Stomach (tissue), 4 donors: ENCODE measurements around the gene SPIN1.

Experiments
- POLR2A ChIP-seq, 4 donors: fragments of 450-650 bp; IDR thresholded peaks; one replicate each; pipeline ENCODE4 v1.6.1; 2016; ENCODE audit warnings: antibody characterized with exemption in 4 of 4, control low read depth in 2 of 4, mild to moderate bottlenecking in 1 of 4, moderate library complexity in 1 of 4
- TF ChIP-seq, protein P1 (sequence below), 7 experiments: fragments of 450-650 bp in 4 of 7; fragments of 200-600 bp in 3 of 7; sonication (generic) in 3 of 7; IDR thresholded peaks; one replicate each; pipeline ENCODE4 v1.5.1; 2016 to 2019; ENCODE audit warnings: antibody characterized with exemption in 7 of 7, control low read depth in 2 of 7, mild to moderate bottlenecking in 1 of 7

- TF ChIP-seq, protein P1, sequence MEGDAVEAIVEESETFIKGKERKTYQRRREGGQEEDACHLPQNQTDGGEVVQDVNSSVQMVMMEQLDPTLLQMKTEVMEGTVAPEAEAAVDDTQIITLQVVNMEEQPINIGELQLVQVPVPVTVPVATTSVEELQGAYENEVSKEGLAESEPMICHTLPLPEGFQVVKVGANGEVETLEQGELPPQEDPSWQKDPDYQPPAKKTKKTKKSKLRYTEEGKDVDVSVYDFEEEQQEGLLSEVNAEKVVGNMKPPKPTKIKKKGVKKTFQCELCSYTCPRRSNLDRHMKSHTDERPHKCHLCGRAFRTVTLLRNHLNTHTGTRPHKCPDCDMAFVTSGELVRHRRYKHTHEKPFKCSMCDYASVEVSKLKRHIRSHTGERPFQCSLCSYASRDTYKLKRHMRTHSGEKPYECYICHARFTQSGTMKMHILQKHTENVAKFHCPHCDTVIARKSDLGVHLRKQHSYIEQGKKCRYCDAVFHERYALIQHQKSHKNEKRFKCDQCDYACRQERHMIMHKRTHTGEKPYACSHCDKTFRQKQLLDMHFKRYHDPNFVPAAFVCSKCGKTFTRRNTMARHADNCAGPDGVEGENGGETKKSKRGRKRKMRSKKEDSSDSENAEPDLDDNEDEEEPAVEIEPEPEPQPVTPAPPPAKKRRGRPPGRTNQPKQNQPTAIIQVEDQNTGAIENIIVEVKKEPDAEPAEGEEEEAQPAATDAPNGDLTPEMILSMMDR (IDR thresholded peaks at IDR 0.05), result no peak
- no peak for TF ChIP-seq POLR2A (IDR thresholded peaks at IDR 0.05)
Observed at GRCh38 chr9:88503081-88503844, 115.0 kb downstream of the SPIN1 start.
